Bronchial epithelial cell (primary cell): ENCODE data around the gene CENPI. TPM values are rescaled to one million over a fixed set of nuclear protein-coding genes. Genes with fewer than 3 reads are reported as not detected.

ENCODE experiments used
- DNase-seq: peaks from one replicate; pipeline ENCODE4 v3.0.0-alpha.2; 2010; ENCODE audit warnings: low read depth
- FAIRE-seq: peaks from 2 replicates; lab custom pipeline; 2011; peaks lifted over from hg19 to GRCh38; lab: Jason Lieb, UNC
- H3K27me3 ChIP-seq: 2 replicates; pipeline ENCODE4 v1.5.1; 2011; ENCODE audit warnings: low read length; ENCODE audit not compliant: control insufficient read depth, insufficient read depth
- H3K36me3 ChIP-seq: 2 replicates; pipeline ENCODE4 v1.5.1; 2011; ENCODE audit warnings: low read length; ENCODE audit not compliant: control insufficient read depth, insufficient read depth
- H3K4me3 ChIP-seq: 2 replicates; pipeline ENCODE4 v1.5.1; 2011; ENCODE audit warnings: mild to moderate bottlenecking, low read depth, low read length, control low read depth
- total RNA-seq: library from RNA; depleted of rRNA; stranded (reverse); fragments of >200 nt; gene quantifications from 2 replicates; pipeline ENCODE4 v1.2.1, GENCODE V29; 2014
- TF ChIP-seq, protein P1 (sequence below): IDR thresholded peaks from 2 replicates; pipeline ENCODE4 v1.5.1; 2011; ENCODE audit warnings: mild to moderate bottlenecking, moderate library complexity, low read length, control low read depth, inconsistent platforms; ENCODE audit not compliant: insufficient read depth, severe bottlenecking

CENPI gene
- total RNA-seq, 1 donor from 2014 or later = 1.6 TPM

DNA sequence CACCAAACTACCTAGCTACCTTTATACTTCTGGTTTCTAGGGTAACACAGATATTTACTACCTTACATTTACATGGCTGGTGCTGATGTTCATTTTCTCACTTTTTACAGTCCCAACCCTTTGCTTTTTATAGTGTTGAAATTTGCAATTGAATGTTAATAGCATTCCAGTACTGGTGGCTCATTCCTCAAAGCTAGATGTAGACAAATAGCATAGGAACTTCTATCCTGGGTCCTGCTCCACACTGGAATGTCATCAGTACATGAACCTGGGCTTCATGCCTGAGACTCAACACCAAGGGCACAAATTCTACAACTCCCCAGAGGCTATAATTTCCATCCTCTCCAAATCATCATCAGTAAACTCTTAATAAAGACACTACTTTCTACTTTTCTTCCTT, 35.8 kb upstream of the CENPI start:
- Histone ChIP-seq H3K4me3 (no peak overlapping the region), H3K27me3 (no peaks in the 10 kb centered on the region), H3K36me3 (no peaks in the 10 kb centered on the region)
- DNase-seq (no peak), FAIRE-seq (no peak)
- TF ChIP-seq, protein P1, sequence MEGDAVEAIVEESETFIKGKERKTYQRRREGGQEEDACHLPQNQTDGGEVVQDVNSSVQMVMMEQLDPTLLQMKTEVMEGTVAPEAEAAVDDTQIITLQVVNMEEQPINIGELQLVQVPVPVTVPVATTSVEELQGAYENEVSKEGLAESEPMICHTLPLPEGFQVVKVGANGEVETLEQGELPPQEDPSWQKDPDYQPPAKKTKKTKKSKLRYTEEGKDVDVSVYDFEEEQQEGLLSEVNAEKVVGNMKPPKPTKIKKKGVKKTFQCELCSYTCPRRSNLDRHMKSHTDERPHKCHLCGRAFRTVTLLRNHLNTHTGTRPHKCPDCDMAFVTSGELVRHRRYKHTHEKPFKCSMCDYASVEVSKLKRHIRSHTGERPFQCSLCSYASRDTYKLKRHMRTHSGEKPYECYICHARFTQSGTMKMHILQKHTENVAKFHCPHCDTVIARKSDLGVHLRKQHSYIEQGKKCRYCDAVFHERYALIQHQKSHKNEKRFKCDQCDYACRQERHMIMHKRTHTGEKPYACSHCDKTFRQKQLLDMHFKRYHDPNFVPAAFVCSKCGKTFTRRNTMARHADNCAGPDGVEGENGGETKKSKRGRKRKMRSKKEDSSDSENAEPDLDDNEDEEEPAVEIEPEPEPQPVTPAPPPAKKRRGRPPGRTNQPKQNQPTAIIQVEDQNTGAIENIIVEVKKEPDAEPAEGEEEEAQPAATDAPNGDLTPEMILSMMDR = no peak

DNA sequence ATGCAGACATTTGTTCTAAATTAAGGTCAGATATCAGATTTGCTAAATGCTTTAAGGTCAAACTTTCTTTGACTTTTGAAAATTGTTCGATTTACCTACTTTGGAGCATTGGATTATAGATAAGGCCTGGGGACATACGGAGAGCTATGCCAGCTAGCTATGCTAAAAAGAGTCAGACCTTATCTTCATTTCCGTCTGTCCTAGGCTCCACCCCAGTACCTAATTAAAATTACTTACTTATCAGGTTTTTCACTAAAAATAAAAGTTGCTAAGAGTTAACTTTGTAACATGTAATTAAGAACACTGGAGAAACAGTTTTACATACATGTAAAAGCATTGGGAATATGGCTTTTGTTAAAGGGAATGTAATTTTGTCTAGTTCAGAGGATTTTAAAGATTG, 26.4 kb upstream of the CENPI start:
- Histone ChIP-seq H3K4me3 (no peak overlapping the region), H3K36me3 (no peaks in the 10 kb centered on the region), H3K27me3 (no peaks in the 10 kb centered on the region)
- no peak for FAIRE-seq
- TF ChIP-seq, protein P1 = no peak
- no peak for DNase-seq

DNA sequence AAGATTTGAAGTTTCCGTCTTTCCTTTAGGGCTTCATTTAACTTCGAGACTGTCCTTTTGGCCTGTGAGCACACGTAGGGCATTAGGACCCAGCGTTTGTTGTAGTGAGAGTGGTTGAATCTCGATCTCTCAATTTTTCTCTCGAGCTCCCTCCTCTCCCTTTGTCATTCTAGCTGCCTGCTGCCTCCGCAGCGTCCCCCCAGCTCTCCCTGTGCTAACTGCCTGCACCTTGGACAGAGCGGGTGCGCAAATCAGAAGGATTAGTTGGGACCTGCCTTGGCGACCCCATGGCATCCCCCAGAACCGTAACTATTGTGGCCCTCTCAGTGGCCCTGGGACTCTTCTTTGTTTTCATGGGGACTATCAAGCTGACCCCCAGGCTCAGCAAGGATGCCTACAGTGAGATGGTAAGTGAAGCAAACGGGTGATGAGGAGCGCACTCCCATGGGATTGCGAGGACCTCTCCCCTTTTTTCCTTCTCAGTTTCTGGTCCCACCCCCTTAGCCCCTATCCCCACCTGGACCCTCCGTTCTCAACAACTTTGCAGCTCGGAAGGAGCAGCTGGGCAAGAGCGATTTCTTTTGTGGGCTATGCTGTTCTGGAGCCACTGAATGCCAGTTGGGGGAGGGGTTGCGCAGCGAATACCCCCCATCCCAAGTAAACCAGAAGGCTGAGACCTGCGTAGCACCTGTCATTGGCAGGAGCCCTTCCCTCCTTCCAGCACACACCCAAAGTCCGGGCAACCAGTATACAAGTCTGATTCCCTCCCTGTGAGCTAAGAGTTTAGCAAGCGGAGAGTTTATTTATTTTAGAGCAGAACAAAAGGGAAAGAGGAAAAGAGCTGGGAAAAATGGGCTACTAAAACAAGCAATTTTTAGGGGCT, 19.0 kb upstream of the CENPI start, which contains the start of gene TMEM35A:
Gene TMEM35A (plus strand): TSS at position 164 of the 883 bp plus-strand sequence. CDS start 124 bp downstream, at position 288.
- DNase-seq = no peak
- TF ChIP-seq, protein P1 = no peak
- no peak for FAIRE-seq
- Histone ChIP-seq H3K4me3 (no peak within 1 kb of the TSS), H3K27me3 (no peaks in the 10 kb centered on the region), H3K36me3 (no peaks in the 10 kb centered on the region)

DNA sequence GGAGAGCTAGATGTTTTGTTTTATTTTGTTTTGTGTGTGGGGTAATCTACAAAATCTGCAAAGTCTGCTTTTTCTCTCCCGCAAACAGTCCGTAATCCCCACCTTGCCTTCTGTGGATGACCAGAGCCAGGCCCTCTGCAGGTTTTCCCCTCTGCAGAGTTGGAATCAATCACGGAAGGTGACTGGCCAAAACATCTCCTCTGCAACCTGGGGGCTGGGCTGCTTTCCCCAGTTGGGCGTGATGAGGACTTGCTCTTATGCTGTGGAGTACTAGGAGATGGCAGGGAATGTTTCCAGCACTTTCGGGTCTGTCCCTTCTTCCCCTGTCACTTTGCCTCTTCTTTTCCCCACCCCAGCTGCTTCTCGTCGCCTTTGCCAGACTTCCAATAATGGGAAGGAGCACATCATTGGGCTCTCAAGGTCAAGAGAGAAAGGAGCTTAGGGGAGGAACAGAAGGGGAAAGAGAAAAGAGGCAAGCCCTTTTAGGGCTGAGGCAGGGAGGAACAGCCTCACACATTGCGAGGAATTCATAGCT, 18.2 kb upstream of the CENPI start:
- H3K36me3 ChIP-seq = no peaks in the 10 kb centered on the region
- FAIRE-seq (no peak), DNase-seq (no peak)
- H3K27me3 ChIP-seq = no peaks in the 10 kb centered on the region
- TF ChIP-seq, protein P1 = no peak
- H3K4me3 ChIP-seq = no peak overlapping the region

DNA sequence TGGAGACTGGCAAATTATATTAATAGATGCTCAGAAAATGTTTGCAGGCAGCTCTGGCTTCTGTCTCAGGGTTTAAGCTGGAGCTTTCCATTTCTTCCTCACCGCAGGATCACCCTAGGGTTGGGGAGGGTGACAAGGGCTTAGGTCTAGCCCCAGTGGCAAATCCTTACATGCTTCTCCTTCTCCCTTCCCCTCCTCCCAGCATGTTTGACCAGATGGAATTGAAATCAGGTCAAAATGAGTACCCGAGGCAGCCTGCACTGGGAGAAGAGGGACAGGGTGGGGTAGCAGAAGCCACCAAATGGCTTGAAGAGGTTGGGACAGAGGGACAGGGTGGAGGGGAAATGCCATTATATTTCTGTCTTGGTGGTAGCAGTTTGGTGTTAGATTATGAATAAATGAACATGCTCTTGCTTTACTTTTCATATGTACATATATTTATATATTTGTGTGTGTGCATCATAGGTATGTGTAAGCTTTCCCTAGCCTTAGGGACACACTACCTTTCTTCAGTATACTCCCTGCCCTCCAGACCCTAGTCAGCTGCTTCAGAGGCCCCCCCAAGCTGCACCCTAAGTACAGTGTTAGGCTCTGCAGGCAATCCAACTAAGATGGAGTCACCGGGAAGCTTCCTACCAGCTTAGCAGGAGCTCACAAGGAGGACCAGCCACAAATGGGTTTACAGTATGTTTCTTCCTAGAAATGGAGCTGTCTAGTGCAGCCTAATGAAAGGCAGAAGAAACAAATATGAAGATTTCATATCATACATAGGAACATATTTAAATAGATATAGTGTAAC, 17.5 kb upstream of the CENPI start:
- TF ChIP-seq, protein P1 = no peak
- DNase-seq (no peak), FAIRE-seq (no peak)
- Histone ChIP-seq H3K27me3 (no peaks in the 10 kb centered on the region), H3K36me3 (no peaks in the 10 kb centered on the region), H3K4me3 (no peak overlapping the region)
